Measurements from ENCODE around the gene MBD3L3. TPM values are rescaled to one million over a fixed set of nuclear protein-coding genes. Genes with fewer than 3 reads are reported as not detected.
"Not testable (repeated sequence)": the region's sequence is repeated elsewhere in the genome, so short reads cannot be mapped to it uniquely, and the experiment has no call there.

Gene MBD3L3
- total RNA-seq, 1 donor from 2014 or later: 1.3 TPM

- not testable (repeated sequence) for H3K4me3 Mint-ChIP-seq (ENCODE audit: unreplicated experiment); H3K36me3 Mint-ChIP-seq (ENCODE audit: unreplicated experiment); DNase-seq; H3K27ac Mint-ChIP-seq (ENCODE audit: unreplicated experiment); H3K27me3 Mint-ChIP-seq (ENCODE audit: unreplicated experiment); H3K4me1 Mint-ChIP-seq (ENCODE audit: low read depth, unreplicated experiment); H3K9me3 Mint-ChIP-seq (ENCODE audit: unreplicated experiment)
Observed at GRCh38 chr19:7028790-7029189, 29.7 kb downstream of the MBD3L3 start.

- not testable (repeated sequence) for H3K4me1 Mint-ChIP-seq (ENCODE audit: low read depth, unreplicated experiment); H3K4me3 Mint-ChIP-seq (ENCODE audit: unreplicated experiment); H3K27ac Mint-ChIP-seq (ENCODE audit: unreplicated experiment); H3K9me3 Mint-ChIP-seq (ENCODE audit: unreplicated experiment); H3K36me3 Mint-ChIP-seq (ENCODE audit: unreplicated experiment); DNase-seq; H3K27me3 Mint-ChIP-seq (ENCODE audit: unreplicated experiment)
Observed at GRCh38 chr19:7021331-7021730, 37.1 kb downstream of the MBD3L3 start, which contains the start of gene MBD3L2B. Gene MBD3L2B (minus strand): TSS chr19:7021431. CDS start chr19:7021397, 34 bp downstream.

GRCh38 chr19:7018828-7019227 lies 39.6 kb downstream of the MBD3L3 start:
- Mint-ChIP-seq H3K36me3 (ENCODE audit: unreplicated experiment) (no peaks in the 10 kb centered on the region), H3K27me3 (ENCODE audit: unreplicated experiment) (no peaks in the 10 kb centered on the region), H3K4me3 (ENCODE audit: unreplicated experiment) (no peak overlapping the region), H3K9me3 (ENCODE audit: unreplicated experiment) (peaks cover 1% of the 10 kb centered on the region), H3K4me1 (ENCODE audit: low read depth, unreplicated experiment) (no peaks in the 10 kb centered on the region), H3K27ac (ENCODE audit: unreplicated experiment) (no peak overlapping the region)
- no peak for DNase-seq
- no peak for TF ChIP-seq CTCF (IDR thresholded peaks at IDR 0.05; ENCODE audit: partially characterized antibody, unreplicated experiment)

- no peaks in the 10 kb centered on the region for H3K27me3 Mint-ChIP-seq (ENCODE audit: unreplicated experiment)
- H3K36me3 Mint-ChIP-seq (ENCODE audit: unreplicated experiment): no peaks in the 10 kb centered on the region
- H3K4me3 Mint-ChIP-seq (ENCODE audit: unreplicated experiment): no peak overlapping the region
- TF ChIP-seq CTCF (IDR thresholded peaks at IDR 0.05; ENCODE audit: partially characterized antibody, unreplicated experiment): no peak
- no peak for DNase-seq
- H3K4me1 Mint-ChIP-seq (ENCODE audit: low read depth, unreplicated experiment): no peaks in the 10 kb centered on the region
- peaks cover 3% of the 10 kb centered on the region for H3K9me3 Mint-ChIP-seq (ENCODE audit: unreplicated experiment)
- no peak overlapping the region for H3K27ac Mint-ChIP-seq (ENCODE audit: unreplicated experiment)
Observed at GRCh38 chr19:7013678-7014077, 44.8 kb downstream of the MBD3L3 start.

- Mint-ChIP-seq H3K27ac (ENCODE audit: unreplicated experiment) (no peak overlapping the region), H3K4me1 (ENCODE audit: low read depth, unreplicated experiment) (no peaks in the 10 kb centered on the region), H3K27me3 (ENCODE audit: unreplicated experiment) (no peaks in the 10 kb centered on the region), H3K9me3 (ENCODE audit: unreplicated experiment) (peaks cover 3% of the 10 kb centered on the region), H3K36me3 (ENCODE audit: unreplicated experiment) (no peaks in the 10 kb centered on the region), H3K4me3 (ENCODE audit: unreplicated experiment) (no peak overlapping the region)
- no peak for DNase-seq
- no peak for TF ChIP-seq CTCF (IDR thresholded peaks at IDR 0.05; ENCODE audit: partially characterized antibody, unreplicated experiment)
Observed at GRCh38 chr19:7010722-7011593, 47.5 kb downstream of the MBD3L3 start.

- no peak for TF ChIP-seq CTCF (IDR thresholded peaks at IDR 0.05; ENCODE audit: partially characterized antibody, unreplicated experiment)
- Mint-ChIP-seq H3K4me1 (ENCODE audit: low read depth, unreplicated experiment) (no peaks in the 10 kb centered on the region), H3K27ac (ENCODE audit: unreplicated experiment) (no peak overlapping the region), H3K4me3 (ENCODE audit: unreplicated experiment) (no peak overlapping the region), H3K27me3 (ENCODE audit: unreplicated experiment) (no peaks in the 10 kb centered on the region), H3K9me3 (ENCODE audit: unreplicated experiment) (peaks cover 2% of the 10 kb centered on the region), H3K36me3 (ENCODE audit: unreplicated experiment) (no peaks in the 10 kb centered on the region)
- DNase-seq: no peak
Observed at GRCh38 chr19:7007859-7008258, 50.6 kb downstream of the MBD3L3 start.

All from glutamatergic neuron (in vitro differentiated cells).